Activated CD8-positive, alpha-beta T cell treated with anti-CD3 and anti-CD28 coated beads for 36 hours (primary cell): ENCODE data around the gene SUCLG2. TPM values are rescaled to one million over a fixed set of nuclear protein-coding genes. Genes with fewer than 3 reads are reported as not detected.

Source experiments
- ATAC-seq: fragments of 200-7000 bp; cut with Tn5 transposase; one replicate; pipeline ENCODE4 v1.10.0; 2021; ENCODE audit warnings: mild to moderate bottlenecking, moderate library complexity
- CTCF ChIA-PET: fragments of 350-600 bp; sonication (Branson Sonifier 250); formaldehyde crosslinking; loops from one replicate; lab custom pipeline; 2021; ENCODE audit warnings: antibody characterized with exemption; lab: Charles Lee
- POLR2A ChIA-PET: fragments of 350-600 bp; sonication (Branson Sonifier 250); formaldehyde crosslinking; loops from one replicate; lab custom pipeline; 2021; ENCODE audit warnings: antibody characterized with exemption; lab: Charles Lee
- DNase-seq: peaks from one replicate; pipeline ENCODE4 v3.0.0-alpha.2; 2020
- H3K27ac Mint-ChIP-seq: one replicate; pipeline ENCODE4 v1.8.0; 2021; ENCODE audit warnings: mild to moderate bottlenecking, mixed read lengths
- H3K27me3 Mint-ChIP-seq: one replicate; pipeline ENCODE4 v1.8.0; 2021; ENCODE audit warnings: mixed read lengths
- H3K36me3 Mint-ChIP-seq: one replicate; pipeline ENCODE4 v1.8.0; 2021; ENCODE audit warnings: low read depth, mixed read lengths
- H3K4me1 Mint-ChIP-seq: one replicate; pipeline ENCODE4 v1.8.0; 2021; ENCODE audit warnings: low read depth, mixed read lengths
- H3K4me3 Mint-ChIP-seq: one replicate; pipeline ENCODE4 v1.8.0; 2021; ENCODE audit warnings: mild to moderate bottlenecking, moderate library complexity, mixed read lengths
- H3K9me3 Mint-ChIP-seq: one replicate; pipeline ENCODE4 v1.8.0; 2021; ENCODE audit warnings: mixed read lengths
- intact Hi-C: fragments of 100-400 bp; cut with micrococcal nuclease; formaldehyde crosslinking; loops from one replicate; pipeline ENCODE4 v1.10.0; 2022
- total RNA-seq, 2 experiments: library from RNA; stranded (reverse); gene quantifications; one replicate each; pipeline ENCODE4 v1.2.3, GENCODE V29; 2021
- TF ChIP-seq, protein P1 (sequence below): fragments of 200-600 bp; IDR thresholded peaks from one replicate; pipeline ENCODE4 v1.8.0; 2022; ENCODE audit warnings: antibody characterized with exemption, mild to moderate bottlenecking

SUCLG2 gene
- total RNA-seq, 2 experiments from 2014 or later, result 61.3 to 65.5 TPM

- TF ChIP-seq, protein P1, sequence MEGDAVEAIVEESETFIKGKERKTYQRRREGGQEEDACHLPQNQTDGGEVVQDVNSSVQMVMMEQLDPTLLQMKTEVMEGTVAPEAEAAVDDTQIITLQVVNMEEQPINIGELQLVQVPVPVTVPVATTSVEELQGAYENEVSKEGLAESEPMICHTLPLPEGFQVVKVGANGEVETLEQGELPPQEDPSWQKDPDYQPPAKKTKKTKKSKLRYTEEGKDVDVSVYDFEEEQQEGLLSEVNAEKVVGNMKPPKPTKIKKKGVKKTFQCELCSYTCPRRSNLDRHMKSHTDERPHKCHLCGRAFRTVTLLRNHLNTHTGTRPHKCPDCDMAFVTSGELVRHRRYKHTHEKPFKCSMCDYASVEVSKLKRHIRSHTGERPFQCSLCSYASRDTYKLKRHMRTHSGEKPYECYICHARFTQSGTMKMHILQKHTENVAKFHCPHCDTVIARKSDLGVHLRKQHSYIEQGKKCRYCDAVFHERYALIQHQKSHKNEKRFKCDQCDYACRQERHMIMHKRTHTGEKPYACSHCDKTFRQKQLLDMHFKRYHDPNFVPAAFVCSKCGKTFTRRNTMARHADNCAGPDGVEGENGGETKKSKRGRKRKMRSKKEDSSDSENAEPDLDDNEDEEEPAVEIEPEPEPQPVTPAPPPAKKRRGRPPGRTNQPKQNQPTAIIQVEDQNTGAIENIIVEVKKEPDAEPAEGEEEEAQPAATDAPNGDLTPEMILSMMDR, result no peak
- peaks cover 69% of the 10 kb centered on the region for H3K36me3 Mint-ChIP-seq
- ChIA-PET CTCF (no interaction called here), POLR2A (interaction anchor here (0.5 kb wide), 1 partner anchor 87 kb away, joined by 3 read pairs; no protein-coding TSS in a partner anchor)
- no peak overlapping the region for H3K27ac Mint-ChIP-seq
- no peak for ATAC-seq
- no peaks in the 10 kb centered on the region for H3K27me3 Mint-ChIP-seq
- DNase-seq, result no peak
- no peak overlapping the region for H3K4me3 Mint-ChIP-seq
- H3K9me3 Mint-ChIP-seq, result no peaks in the 10 kb centered on the region
- H3K4me1 Mint-ChIP-seq, result peaks cover 24% of the 10 kb centered on the region
- intact Hi-C loops, result no loop called here
These were observed 36.9 kb downstream of the SUCLG2 start for GRCh38 chr3:67617518-67617917.

DNA sequence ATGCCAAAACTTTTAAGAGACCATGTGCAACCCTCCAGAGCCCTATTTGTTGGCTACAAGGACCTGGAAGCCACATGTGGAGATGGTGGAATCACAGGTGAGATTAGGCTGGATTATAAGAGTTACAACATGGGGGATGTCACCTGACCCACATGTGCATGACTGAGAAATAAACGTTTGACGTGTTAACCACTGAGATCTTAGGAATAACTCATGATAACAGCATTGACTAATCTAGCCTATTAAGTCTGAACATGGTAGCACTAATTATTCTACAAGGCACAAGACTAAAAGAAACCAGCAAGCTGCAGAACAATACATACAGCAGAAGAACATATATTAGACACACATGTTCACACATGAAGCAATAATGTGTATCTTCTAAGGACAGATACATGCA lies 38.4 kb downstream of the SUCLG2 start:
- Mint-ChIP-seq H3K4me1 (peaks cover 27% of the 10 kb centered on the region), H3K9me3 (no peaks in the 10 kb centered on the region), H3K27me3 (no peaks in the 10 kb centered on the region), H3K4me3 (no peak overlapping the region), H3K36me3 (peaks cover 69% of the 10 kb centered on the region), H3K27ac (no peak overlapping the region)
- DNase-seq (no peak), ATAC-seq (no peak)
- ChIA-PET POLR2A (no interaction called here), CTCF (no interaction called here)
- TF ChIP-seq, protein P1, result no peak
- intact Hi-C loops, result no loop called here

- Mint-ChIP-seq H3K36me3 (peaks cover 73% of the 10 kb centered on the region), H3K4me3 (no peak overlapping the region), H3K4me1 (peaks cover 26% of the 10 kb centered on the region), H3K27me3 (no peaks in the 10 kb centered on the region), H3K9me3 (no peaks in the 10 kb centered on the region), H3K27ac (no peak overlapping the region)
- no peak for DNase-seq
- POLR2A ChIA-PET, result interaction anchor here (1.5 kb wide), 1 partner anchor 15 kb away, joined by 4 read pairs; no protein-coding TSS in a partner anchor
- intact Hi-C loops, result no loop called here
- no peak for ATAC-seq
- TF ChIP-seq, protein P1, result no peak
- CTCF ChIA-PET, result no interaction called here
These were observed 40.2 kb downstream of the SUCLG2 start for GRCh38 chr3:67614195-67614594.

- DNase-seq, result no peak
- TF ChIP-seq, protein P1, result no peak
- Mint-ChIP-seq H3K27me3 (no peaks in the 10 kb centered on the region), H3K4me3 (no peak overlapping the region), H3K9me3 (no peaks in the 10 kb centered on the region), H3K27ac (peak overlapping the region; percentile 49), H3K36me3 (peaks cover 80% of the 10 kb centered on the region), H3K4me1 (peaks cover 30% of the 10 kb centered on the region)
- ChIA-PET POLR2A (no interaction called here), CTCF (interaction anchor here (1.0 to 1.7 kb wide), 2 partner anchors 15 to 25 kb away, joined by 3 to 4 read pairs; no protein-coding TSS in a partner anchor)
- intact Hi-C loops, result no loop called here
- no peak for ATAC-seq
These were observed 44.0 kb downstream of the SUCLG2 start for GRCh38 chr3:67610458-67610857.

GRCh38 chr3:67609709-67610108 lies 44.7 kb downstream of the SUCLG2 start:
- intact Hi-C loops, result no loop called here
- H3K27me3 Mint-ChIP-seq, result no peaks in the 10 kb centered on the region
- ATAC-seq (no peak), DNase-seq (no peak)
- TF ChIP-seq, protein P1, result no peak
- H3K4me1 Mint-ChIP-seq, result peaks cover 35% of the 10 kb centered on the region
- H3K27ac Mint-ChIP-seq, result no peak overlapping the region
- CTCF ChIA-PET, result no interaction called here
- no peaks in the 10 kb centered on the region for H3K9me3 Mint-ChIP-seq
- no peak overlapping the region for H3K4me3 Mint-ChIP-seq
- POLR2A ChIA-PET, result interaction anchor here (1.0 kb wide), 1 partner anchor 18 kb away, joined by 3 read pairs; no protein-coding TSS in a partner anchor
- H3K36me3 Mint-ChIP-seq, result peaks cover 80% of the 10 kb centered on the region
